GM19455 (cell line): ENCODE measurements around the gene MTLN.
"Not testable (repeated sequence)": the region's sequence is repeated elsewhere in the genome, so short reads cannot be mapped to it uniquely, and the experiment has no call there.

Experiments used
- ATAC-seq: cut with Tn5 transposase; IDR thresholded peaks from one replicate; pipeline ENCODE4 v1.9.1; 2021; ENCODE audit not compliant: unreplicated experiment

The MTLN gene

DNA sequence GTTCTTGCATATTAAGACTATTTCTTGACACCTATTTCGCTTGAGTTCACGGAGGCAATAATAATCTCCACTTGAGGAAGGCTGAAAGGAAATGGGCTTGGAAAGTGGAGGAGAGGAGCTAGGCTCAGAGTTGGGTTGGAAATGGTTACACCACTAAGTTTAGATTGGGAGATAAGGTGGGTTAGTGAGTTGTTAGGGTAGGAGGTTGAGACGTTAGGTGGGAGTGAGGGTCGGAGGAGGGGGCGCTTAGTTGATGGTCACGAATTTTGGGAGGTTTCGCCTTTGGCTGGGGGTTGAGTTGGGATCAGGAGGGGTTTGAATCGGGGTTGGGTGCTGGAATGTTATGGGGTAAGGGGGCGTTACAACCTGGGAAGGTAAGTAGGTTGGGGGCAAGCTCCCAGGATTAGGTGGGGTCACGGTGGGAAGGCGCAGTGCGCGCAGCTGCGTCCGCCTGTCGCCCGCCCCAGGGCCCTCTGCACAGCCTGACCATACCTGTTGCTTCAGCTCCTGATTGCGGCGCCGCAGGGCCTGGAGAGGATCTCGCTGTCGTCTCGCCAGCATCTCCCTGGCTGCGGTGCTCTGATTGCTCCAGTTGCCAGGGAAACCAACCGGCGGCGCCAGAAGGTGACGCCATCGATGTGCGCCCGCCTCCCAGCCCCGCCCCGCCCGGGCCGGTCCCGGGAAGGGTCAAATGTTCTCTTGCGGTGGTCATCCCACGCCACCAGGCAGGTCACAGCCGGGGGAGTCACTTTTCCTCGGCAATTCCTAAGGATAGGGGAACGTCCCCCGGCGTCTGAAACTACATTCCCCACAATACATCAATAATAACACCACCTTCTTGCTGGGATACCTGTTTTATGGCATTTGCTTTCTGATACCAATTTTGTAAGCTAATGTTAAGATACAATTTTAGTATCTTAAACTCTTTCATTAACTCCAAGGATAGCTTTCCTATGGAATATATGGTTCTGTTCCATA, 7.7 kb downstream of the MTLN start, which contains the start of gene NPHP1:
TSS of gene NPHP1 (minus strand) at position 606 of the 978 bp plus-strand sequence. CDS start at position 561, 45 bp downstream.
- ATAC-seq, result peak; percentile 93

DNA sequence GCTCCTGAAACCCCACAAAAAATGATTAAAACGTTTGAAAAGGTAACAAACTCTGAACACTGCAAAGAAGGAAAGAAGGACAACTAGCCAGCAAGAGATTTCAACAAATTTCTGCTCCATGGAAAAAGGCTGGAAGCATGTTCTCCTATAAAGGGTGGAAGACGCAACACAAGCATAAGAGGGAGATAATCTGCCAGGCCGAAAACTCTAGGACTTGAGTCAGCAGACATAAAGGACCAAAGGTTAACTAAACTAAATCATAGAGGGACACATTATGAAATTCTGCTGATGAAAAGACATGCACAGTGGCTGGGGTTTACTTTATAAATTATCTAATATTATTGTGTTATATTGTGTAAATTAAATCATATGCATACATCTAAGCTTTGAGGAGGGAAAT, 14.3 kb downstream of the MTLN start:
- ATAC-seq, result no peak

DNA sequence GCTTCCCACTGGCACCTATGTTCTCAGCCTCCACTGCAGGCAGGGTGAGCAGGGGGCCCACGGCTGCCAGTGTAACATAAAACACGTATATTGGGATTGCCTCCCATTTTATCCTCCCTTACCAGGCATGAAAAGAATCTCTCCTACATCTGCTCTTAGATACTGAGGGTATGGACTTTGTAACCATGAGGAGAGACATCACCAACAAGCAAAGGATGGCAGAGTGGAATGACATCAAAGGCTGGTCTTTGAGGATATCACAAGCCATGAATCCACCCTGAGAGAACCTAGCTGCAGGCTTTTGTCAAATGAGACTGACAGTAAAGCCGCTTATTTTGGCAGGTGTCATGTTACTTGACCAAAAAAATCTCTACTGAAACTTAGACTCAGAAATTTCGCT, 14.9 kb downstream of the MTLN start:
- ATAC-seq, result no peak

GRCh38 chr2:110190169-110190568, 22.2 kb downstream of the MTLN start:
- not testable (repeated sequence) for ATAC-seq

DNA sequence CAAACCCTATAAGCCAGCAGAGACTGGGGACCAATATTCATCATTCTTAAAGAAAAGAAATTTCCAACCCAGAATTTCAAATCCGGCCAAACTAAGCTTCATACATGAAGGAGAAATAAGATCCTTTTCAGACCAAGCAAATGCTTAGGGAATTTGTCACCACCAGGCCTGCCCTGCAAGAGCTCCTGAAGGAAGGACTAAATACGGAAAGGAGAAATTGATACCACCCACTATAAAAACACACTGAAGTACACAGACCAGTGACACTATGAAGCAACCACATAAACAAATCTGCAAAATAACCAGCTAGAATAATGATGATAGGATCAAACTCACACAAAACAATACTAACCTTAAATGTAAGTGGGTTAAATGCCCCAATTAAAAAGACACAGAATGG, 29.9 kb downstream of the MTLN start:
- no peak for ATAC-seq

DNA sequence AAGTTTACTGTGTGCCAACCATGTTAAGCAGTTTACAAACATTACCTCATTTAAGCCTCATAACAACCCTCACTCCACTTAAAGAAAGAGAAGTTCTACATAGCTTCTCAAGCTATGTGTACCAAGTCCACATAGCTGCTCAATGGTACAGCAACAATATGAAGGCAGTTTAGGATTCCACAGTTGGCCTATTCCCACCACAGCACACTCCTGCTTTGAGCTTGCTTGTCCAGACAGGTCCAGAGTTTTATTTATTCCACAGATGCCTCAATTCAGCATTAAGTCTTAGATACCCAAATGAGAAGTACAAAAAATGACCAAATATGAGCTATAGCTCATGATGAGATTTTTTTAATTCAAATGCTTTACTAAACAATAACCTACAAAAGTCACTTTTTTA, 32.3 kb downstream of the MTLN start:
- no peak for ATAC-seq

DNA sequence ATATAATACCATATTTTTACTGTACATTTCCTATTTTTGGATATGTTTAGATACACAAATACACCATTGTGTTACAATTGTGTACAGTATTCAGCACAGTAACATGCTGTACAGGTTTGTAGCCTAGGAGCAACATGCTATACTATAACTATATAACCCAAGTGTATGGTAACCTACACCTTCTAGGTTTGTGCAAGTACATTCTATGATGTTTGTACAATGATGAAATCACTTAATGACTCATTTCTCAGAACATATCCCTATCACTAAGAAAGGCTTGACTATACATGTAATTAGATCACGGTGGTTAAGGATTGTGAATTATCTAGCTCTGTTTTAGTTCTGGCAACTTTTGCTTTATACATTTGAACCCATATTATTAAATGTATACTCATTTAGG, 38.8 kb downstream of the MTLN start:
- no peak for ATAC-seq

DNA sequence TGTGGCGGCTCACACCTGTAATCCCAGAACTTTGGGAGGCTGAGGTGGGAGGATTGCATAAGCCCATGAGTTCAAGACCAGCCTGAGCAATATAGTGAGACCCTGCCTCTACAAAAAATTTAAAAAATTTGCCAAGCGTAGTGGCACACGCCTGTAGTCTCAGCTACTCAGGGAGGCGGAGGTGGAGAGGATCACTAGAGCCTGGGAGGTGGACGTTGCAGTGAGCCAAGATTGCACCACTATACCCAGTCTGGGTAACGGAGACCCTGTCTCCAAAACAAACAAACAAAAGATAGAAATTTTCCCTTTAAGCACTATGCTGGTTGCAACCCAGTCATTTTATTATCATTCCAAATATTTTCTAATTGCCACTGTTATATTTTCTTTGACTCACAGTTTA, 39.8 kb downstream of the MTLN start:
- ATAC-seq, result no peak

DNA sequence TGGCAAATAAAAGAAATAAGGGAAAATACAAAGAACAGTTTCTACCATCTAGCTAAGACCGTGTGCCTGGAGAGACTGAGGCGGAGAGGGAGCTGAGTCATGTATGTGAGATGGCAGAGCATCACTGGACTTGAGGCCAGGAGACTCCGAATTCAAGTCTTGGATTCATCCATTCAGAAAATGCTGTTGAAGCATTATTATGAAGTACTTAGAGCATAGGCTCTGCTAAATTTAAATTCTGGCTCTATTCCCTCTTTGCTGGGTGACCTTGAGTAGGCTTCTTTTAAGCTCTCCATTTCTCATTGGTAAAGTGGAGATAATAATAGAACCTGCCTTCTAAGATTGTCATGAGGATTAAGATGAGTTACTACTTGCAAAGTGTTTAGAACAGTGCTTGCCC, 42.2 kb downstream of the MTLN start:
- ATAC-seq, result no peak

- no peak for ATAC-seq
These were observed 44.9 kb downstream of the MTLN start for GRCh38 chr2:110167326-110168000.

GRCh38 chr2:110166266-110166665, 46.1 kb downstream of the MTLN start:
- no peak for ATAC-seq
